ENCODE measurements around the gene PPP1R12A.
A peak's percentile ranks its signal among the peaks of the same experiment; 100 is the strongest.
"Not testable (repeated sequence)": the region's sequence is repeated elsewhere in the genome, so short reads cannot be mapped to it uniquely, and the experiment has no call there.

PPP1R12A gene

DNA sequence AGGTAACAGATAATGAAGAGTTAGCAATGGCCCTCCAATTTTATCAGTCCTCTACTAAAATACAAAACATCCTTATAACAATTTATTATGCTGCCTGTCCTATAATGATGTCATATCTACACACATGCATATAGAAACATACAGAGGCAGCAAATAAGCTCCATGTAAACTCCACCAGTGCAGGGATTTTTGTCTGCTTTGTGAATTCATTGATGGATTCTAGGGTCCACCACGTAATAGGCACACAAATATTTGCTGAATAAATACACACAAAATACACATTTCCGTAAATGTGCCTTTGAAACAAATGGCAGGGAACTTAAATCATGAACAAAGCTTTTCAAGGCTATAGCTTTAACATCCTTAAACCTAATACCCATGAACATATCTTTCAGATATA, 34.7 kb downstream of the PPP1R12A start:
- no peak for DNase-seq
- intact Hi-C loops (cut with DNase I) = no loop called here

DNA sequence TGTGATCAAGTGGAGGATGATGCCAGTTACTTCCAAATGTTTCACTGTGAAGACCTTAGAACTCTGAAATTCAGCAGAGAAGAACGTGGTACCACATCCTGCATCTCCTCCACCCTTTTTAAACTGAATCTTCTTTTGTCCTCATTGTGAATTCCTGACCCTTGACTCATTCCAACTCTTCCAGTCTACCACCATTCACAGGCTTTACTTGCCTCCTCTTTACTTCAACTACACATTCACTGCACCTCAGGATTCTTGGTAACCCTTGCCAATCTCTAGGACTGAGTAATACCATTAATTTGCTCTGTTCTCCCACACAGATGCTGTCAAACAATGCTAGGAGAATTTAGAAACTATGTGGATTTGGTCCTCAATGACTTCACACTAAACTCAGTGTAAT, 37.3 kb downstream of the PPP1R12A start:
- no peak for DNase-seq
- intact Hi-C loops (cut with DNase I) = no loop called here

DNA sequence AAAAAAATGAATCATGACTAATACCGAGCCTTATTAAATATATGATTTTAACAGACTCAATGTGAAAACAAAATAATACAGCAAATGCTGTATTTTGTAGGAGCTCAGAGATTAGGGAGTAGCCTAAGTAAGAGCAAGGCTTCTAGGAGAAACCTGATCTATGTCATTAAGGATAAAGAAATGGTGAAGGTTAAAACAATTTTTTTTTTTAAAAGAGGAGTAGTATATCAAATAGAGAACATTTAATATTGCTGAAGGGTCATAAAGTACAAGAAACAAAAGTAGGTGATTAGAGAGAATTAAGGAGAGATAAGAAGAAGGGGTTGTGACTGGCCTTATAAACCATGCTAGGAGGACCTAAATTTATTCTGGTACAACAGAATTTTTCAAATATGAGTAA, 39.1 kb downstream of the PPP1R12A start:
- DNase-seq = no peak
- intact Hi-C loops (cut with DNase I) = no loop called here

DNA sequence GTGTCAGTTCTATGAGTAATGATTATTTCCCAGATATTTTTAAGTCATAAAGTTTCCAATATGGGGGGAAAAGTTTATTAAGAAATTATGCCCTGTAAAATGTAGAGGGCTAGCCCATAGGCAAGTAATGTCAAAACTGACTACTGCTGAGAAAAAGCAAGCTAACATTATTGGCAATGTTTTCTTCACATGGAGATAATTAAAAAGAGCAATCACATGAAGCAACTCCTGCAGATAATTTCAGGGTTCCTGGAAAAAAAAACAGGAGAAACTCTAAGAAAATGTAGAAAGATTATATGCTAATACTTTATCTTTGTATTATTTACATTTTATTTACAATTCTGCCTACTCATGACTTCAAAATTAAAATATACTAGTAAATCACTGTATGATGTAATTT, 39.8 kb downstream of the PPP1R12A start:
- no peak for DNase-seq
- intact Hi-C loops (cut with DNase I) = no loop called here

DNA sequence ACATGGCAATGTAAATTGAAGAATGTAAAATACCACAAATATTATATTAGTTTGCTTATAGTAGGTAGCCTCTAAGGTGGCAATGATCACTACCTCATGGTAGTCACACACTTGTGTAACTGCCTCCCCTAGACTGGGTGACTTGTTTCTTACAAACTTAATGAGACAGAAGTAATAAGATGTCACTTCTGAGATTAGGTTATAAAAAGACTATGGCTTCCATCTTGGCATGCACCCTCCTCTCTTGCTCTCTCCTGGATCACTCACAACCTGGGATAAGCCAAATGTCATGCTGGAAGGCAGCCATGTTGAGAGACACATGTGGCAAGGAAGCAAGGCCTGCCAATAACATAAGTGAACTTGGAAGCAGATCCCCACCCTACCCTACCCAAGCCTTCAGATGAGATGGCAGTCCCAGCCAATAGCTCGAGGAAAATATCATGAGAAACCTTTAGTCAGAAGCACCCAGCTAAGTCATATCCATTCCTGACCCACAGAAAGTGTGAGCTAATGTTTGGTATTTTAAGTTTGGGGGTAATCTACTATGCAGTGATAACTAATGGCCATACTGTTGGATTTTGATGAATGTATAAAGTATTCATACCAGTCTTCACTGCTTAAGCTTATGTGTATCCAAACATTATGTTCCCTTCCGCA, 43.3 kb downstream of the PPP1R12A start:
- intact Hi-C loops (cut with DNase I) = no loop called here
- DNase-seq = no peak

DNA sequence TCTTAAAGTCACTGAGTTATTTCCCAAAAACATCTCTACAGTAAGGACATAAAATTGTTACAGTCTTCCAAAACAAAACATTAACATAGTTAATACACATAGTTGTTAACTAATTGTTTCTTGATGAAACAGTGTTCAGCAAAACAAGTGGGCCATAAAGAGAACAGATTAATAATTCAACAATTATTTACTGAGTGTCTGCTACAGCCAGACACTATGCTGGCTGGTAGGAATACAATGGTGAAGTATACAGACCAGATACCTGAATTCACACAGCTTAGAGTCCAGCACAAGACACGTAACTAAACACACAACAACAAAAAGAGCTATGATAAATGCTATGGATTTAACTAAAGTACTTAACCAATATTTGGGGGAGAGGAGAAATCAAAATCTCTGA, 47.0 kb downstream of the PPP1R12A start:
- intact Hi-C loops (cut with DNase I) = loop anchor here (10.0 kb wide), 1 partner anchor 297 kb away; no protein-coding TSS in a partner anchor

DNA sequence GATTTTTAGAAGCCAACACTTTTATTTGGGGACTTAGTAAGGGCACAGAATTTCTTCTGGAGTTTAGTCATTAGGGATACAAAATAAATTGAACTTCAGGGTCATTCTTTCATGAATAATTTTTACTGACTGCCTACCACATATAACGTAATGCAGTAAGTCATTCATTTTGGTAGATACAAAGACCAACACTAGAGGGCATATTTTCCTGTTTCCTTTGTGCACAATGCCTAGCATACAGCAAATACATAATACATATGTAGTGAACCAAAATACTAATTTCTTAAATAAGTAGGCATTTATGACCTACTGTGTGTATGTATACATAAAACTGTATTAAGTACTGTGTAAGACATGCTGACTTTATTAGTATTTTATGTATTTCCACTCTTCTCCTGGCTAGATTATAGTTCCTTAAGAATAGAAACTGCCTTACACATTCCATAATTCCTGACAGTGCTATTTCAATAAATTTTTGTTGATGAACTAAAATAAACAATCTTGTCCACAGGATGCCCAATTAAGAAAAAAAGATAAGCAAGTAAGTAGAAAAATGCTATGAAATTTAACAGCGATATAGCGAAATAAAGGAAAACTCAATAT, 47.9 kb downstream of the PPP1R12A start:
- intact Hi-C loops (cut with DNase I) = loop anchor here (10.0 kb wide), 1 partner anchor 298 kb away; no protein-coding TSS in a partner anchor
- DNase-seq = no peak

More for the DNA sequence above, 47.0 kb downstream of the PPP1R12A start:
- no peak for DNase-seq

DNA sequence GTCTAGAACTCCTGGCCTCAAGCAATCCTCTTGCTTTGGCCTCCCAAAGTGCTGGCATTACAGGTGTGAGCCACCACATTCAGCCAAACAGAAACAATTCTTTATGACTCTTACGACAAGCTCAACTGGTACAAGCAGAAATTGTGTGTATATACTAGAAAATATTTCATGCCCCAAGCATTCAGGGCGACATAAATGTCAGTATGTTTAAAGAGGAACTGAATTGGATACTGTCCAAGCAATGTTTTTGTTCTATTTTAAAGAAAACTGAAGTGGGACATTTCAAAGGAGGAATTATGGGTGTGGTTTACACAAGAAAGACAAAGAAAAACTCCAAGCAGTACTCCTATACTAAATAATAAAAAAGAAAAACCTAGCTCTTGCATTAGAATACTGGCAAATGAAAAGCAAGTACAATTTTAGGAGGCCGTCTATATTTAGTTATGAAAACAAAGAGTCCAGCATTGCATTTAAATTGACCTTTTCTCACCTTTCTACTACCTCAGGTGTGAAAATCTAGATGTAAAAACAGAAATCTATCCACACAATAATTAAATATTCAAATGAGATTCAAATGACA, 48.9 kb downstream of the PPP1R12A start:
- intact Hi-C loops (cut with DNase I) = loop anchor here (10.0 kb wide), 1 partner anchor 299 kb away; no protein-coding TSS in a partner anchor
- DNase-seq = no peak

DNA sequence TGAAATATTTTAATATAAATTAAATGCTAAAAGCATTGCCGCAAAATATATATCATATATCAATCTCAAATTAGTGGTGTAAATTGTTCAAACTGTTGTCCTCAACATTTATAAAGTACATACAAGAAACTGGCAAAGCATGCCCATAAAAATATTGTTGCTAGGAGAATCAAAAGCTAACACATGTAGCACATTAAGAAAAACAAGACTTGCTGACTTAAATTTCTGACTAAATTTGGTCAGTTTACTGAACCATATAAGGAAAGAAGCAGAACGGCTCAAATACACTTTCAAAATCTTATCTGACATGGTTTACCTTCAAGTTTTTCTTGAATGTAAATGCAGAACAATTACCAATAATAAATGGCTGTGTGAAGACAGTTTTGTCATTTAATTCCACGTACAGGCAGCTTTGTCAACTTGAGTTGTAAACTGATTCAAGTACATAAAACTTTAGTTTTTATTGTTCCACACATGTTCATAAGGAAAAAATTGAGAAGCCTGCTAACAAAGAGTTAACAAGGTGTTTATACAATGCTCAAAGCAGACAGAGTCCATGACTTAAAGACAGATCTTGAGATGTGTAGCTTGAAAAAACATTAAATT, 50.4 kb downstream of the PPP1R12A start:
- intact Hi-C loops (cut with DNase I) = loop anchor here (10.0 kb wide), 1 partner anchor 300 kb away; no protein-coding TSS in a partner anchor
- DNase-seq = no peak

DNA sequence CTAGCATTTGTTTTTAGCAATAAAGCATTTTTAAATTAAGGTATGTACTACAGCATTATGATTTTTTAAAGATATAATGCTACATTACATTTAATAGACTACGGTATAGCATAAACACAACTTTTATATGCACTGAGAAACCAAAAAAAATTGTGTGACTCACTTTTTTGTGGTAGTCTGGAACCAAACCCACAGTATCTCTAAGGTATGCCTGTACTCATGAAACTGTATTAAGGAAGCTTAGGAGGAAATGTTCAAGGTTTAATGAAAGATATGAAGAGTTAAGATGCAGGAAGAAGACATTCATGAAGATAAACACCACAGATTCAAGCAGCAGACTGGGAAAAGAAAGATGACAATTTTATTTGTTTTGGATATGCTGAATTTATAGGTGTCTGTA, 51.7 kb downstream of the PPP1R12A start:
- DNase-seq = no peak
- intact Hi-C loops (cut with DNase I) = loop anchor here (10.0 kb wide), 1 partner anchor 302 kb away; no protein-coding TSS in a partner anchor

DNA sequence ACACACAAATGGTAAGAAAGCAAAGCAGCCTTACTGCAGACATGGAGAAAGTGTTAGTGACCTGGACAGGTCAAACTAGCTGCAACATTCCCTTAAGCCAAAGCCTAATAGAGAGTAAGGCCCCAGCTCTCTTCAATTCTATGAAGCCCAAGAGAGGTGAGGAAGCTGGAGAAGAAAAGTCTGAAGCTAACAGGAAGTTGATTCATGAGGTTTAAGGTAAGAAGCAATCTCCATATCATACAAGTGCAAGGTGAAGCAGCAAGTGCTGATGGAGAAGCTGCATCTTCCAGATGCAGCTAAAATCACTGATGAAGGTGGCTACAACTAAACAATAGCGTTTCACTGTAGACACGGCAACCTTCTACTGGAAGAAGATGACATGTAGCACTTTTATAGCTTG, 53.5 kb downstream of the PPP1R12A start:
- no peak for DNase-seq
- intact Hi-C loops (cut with DNase I) = loop anchor here (10.0 kb wide), 1 partner anchor 303 kb away; no protein-coding TSS in a partner anchor

DNA sequence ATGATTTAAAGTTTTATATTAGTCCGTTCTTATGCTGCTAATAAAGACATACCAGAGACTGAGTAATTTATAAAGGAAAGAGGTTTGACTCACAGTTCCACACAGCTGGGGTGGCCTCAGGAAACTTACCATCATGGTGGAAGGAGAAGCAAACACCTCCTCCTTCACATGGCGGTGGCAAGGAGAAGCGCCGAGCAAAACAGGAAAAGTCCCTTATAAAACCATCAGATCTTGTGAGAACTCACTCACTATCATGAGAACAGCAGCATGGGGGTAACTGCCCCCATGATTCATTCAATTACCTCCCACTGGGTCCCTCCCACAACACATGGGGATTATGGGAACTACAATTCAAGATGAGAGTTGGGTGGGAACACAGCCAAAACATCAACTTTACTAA, 56.4 kb downstream of the PPP1R12A start:
- intact Hi-C loops (cut with DNase I); DNase-seq: not testable (repeated sequence)

DNA sequence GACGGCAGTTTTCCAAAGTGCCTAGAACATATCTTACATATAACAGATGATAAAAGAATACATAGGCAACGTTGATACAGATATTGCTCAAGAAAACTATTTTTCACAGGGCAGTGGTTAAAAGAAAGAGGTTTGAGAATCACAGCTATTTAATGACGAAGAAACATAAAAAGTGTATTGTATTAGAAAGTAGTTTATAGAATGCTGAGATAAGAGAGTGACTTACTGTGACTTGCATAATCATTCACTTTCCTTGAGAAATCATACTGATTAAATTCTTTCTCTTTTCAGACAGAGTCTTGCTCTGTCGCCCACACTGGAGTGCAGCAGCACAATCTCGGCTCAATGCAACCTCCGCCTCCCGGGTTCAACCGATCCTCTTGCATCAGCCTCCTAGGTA, 57.7 kb downstream of the PPP1R12A start:
- DNase-seq = peak in 1 of 10 donors; percentile 44
- intact Hi-C loops (cut with DNase I) = no loop called here

DNA sequence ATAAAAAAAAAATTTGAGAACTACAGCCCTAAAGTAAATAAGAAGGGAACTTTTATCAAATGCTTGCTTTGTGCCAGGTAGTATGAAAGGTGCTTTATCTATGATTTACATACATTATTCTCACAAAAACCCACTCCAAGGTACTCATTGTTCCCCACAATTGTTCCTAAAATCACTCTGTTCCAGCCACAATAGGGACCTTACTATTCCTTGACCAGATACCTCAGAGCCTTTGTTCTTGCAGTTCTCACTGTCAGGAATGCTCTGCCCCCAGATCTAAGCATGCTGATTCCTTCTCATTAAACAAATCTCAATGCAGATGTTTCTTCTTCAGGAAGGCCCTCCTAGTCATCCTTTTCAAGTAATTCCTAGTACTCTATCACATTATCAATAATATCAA, 60.2 kb downstream of the PPP1R12A start:
- no peak for DNase-seq
- intact Hi-C loops (cut with DNase I) = no loop called here

DNA sequence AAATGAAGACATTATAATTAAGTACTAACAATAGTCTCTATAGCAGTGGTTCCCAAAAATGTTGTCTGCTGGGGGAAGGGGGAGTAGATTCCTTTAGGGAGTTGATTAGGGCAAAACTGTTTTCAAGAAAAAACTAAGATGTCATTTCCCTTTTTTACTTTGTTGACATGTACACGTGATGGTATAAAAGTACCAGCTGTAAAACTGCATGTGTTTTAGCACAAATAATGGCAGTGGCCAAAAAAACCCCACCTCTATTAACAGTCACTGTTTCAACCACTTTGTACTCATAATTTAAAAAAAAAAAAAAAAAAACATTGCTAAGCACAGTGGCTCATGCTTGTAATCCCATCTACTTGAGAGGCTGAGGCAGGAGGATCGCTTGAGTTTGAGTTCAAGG, 61.7 kb downstream of the PPP1R12A start:
- DNase-seq = no peak
- intact Hi-C loops (cut with DNase I) = no loop called here

DNA sequence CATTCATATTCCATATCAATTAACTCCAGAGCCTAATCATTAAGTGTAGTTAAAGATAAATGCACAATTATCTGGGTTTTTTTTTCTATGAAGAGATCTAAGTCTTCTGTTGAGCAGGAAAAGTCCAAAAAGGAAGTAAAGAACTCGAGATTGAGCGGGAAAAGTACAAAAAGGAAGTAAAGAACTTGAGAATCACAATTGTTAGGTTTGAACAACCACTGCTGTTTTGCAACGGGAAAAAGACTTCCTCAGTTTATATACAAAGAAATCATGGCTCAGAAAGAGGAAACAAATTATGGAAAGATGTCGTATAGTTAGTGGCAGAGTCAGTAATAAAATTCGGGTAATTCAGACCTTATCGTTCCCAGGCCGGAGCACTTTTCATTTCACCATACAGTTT, 63.3 kb downstream of the PPP1R12A start:
- intact Hi-C loops (cut with DNase I) = no loop called here
- DNase-seq = no peak

DNA sequence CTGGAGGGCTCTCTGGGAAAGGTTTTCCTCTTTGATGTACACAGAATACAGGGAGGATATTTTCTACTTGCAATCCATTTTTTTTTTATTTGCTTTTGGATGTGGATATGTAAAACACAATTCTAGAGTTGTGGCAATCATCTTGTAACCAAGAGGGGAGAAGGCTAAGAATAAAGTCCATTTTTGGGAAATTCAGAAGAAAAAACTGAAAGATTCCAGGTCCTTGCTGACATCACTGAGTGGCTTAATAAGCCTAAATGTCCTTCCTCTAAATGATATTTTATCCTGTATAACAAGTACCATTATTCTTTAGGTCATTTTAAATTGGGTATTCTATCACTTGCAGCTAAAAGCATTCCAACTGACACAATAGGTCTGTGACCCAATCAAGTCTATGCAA, 64.0 kb downstream of the PPP1R12A start:
- no peak for DNase-seq
- intact Hi-C loops (cut with DNase I) = no loop called here

DNA sequence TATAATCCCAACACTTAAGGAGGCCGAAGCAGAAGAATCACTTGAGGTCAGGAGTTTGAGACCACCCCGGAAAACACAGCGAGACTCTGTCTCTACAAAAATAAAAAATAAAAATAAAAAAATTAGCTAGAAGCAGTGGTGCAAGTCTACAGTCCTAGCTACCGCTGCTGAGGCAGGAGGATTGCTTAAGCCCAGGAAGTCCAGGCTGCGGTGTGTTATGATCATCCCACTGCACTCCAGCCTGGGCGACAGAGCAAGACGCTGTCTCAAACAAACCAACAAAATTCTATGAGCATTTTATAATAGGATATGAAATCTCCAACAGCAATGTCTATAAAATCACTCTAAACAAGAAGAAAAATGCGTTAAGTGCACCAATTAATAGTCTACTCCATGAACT, 75.3 kb downstream of the PPP1R12A start:
- intact Hi-C loops (cut with DNase I) = no loop called here
- DNase-seq = no peak

DNA sequence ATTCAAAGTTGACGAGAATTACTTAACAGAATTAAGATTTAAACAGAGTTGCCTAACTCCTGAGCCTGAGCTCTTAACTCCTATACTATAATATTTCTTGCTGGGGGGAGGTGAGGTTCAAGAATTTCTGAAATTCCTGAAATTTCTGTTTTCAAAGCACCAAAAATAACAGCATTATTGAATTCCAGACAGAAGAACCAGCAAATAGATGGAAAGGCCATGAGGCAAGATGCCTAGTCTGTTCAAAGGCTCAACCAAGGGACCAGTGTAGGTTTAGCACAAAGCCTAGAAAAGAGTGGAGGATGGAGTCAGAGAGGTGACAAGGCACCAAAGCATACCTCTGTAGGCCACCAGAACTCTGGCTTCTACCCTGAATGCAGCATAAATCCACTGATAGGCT, 76.4 kb downstream of the PPP1R12A start:
- intact Hi-C loops (cut with DNase I) = no loop called here
- no peak for DNase-seq

DNA sequence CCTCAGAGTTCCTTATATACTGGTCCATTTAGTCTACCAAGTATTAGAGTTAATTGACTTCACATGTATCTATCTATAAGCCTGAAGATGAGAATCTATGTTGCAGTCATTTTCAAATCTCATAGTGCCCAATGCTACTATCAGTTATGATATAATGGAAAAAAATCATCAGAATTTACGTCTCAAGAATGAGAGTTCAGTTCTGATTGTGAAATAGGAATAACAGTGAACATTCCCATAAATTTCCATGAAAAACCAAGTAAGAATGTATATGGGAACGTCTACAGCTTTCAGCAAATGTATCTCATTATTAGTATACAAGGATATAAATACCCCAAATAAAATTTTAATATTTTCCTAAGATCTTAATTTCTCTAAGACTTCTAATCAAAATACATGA, 77.2 kb downstream of the PPP1R12A start:
- intact Hi-C loops (cut with DNase I) = no loop called here
- DNase-seq = no peak

DNA sequence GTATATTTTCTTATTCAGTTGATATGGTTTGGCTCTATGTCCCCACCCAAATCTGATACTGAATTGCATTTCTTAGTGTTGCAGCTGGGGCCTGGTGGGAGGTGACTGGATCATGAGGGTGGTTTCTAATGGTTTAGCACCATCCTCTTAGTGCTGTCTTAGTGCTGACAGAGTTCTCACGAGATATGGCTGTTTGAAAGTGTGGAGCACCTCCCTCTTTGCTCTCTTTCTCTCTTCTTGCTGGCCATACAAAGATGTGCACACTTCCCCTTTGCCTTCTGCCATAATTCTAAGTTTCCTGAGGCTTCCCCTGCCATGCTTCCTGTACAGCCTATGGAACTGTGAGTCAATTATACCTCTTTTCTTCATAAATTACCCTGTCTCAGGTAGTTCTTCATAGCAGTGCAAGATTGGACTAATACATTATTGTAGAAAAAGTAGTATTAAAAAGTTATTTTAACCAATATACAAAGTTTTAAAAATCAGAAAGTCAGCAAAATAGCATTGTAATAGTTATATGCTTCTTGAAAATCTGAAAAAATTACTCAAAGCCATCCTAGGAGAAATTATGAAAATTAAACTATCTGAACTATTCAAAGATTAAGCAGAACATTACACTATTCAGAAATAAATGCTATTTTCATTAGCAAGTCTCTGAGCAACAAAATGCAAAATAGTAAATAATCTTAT, 84.1 kb downstream of the PPP1R12A start:
- intact Hi-C loops (cut with DNase I) = no loop called here
- no peak for DNase-seq
